SW 1271 (cell line): ENCODE data around the gene ZDHHC7.
A peak's percentile ranks its signal among the peaks of the same experiment; 100 is the strongest.
"Not testable (repeated sequence)": the region's sequence is repeated elsewhere in the genome, so short reads cannot be mapped to it uniquely, and the experiment has no call there.

ENCODE experiments used
- DNase-seq, 2 experiments: peaks; one replicate each; lab custom pipeline; 2025; lab: John Stamatoyannopoulos, UW

The ZDHHC7 gene

DNA sequence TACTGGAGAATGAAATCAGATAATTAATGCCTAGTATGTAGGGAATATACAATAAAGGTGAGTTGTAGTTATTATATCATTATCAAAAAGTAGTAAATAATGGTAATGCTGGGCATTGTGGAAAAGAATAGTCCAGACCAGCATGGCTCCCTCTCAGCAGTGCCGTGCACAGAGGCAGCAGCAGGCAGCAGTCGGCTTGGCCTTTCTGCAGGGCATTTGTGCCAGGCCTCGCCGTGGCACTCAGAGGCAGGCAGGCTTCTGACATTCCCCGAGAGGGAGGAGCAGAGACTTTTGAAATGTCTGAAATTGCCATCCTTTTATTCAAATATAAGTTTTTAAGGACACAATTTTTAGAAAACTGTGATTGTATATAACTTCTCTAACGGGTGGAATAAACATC lies 31.3 kb upstream of the ZDHHC7 start:
- no peak for DNase-seq

DNA sequence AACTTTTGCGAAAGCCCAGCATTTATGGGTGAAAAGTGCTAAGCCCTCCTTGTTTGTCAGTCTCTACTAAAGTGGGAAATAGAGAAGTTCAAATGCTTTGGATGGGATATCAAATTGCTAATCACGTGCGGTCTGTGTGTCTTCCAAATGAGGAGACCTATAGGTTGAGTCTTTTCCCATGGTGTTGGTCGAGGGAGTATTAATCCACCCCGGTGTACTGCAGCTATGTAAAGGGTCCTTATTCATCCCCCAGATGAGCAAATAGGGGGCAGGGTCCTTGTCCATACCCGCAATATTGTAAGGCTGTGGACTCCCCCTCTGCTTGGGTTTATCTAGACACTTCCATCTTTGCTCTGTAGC lies 30.8 kb upstream of the ZDHHC7 start:
- no peak for DNase-seq

DNA sequence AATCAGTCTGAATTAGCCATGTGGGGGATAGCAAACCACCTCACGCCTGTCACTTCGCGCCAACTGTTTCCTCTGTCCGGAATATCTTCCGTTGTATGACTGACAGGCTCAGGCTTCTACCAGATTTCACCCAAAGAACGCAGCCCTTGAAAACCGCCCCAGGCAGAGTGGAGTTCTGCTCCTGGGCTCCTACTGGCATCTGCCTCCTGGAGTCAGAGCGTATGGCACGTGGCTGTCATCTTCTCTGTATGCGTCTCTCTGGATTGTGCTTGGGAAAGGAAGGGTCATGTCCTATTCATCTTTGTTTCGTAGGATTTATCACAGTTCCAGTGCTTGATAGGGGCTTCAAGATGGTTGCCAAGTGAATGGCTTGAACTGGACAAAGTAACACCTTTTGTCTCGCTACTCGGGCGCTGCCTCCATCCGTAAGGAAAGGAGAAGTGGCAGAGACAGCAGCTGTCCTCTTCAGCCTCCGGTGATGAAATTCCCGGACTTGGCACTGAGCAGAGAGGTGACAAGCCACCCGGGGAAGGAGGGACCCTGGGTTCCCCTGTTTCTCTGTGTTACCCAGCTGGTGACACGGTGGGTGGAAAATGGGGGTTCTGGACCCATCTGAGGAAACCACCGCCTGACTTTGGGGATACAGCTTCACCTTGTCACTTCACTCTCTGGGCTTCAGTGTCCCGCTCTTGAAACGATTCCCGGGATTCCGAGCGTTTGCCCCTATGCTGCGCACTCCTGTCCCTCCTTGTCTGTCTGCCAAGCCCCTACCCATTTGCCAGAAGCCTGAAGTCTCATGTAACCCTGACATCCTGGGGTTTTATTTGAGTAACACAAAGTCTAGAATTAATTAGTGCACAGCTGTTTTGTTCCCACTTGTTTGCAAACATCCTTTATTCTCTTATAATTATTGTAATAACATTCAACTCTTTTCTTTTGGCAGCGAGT lies 30.2 kb upstream of the ZDHHC7 start:
- no peak for DNase-seq

DNA sequence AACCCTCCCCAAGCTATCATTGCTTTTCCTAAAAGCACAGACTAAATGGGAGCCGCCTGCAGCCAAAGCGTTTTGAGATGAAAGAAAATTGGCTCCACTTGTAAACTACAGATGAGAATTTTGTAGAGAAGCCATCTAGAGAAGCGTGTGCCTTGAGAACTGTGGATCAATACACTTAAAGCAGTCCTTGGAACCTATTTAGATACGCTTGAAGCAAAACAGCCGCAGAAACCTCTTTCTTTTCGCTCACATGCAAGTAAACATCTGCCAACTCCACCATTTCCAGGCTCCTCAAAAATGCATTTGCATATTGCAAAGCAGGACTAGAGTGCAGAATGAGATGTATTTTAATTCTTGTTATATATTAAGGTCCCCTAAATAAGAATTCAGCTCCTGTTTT lies 29.4 kb upstream of the ZDHHC7 start:
- no peak for DNase-seq

DNA sequence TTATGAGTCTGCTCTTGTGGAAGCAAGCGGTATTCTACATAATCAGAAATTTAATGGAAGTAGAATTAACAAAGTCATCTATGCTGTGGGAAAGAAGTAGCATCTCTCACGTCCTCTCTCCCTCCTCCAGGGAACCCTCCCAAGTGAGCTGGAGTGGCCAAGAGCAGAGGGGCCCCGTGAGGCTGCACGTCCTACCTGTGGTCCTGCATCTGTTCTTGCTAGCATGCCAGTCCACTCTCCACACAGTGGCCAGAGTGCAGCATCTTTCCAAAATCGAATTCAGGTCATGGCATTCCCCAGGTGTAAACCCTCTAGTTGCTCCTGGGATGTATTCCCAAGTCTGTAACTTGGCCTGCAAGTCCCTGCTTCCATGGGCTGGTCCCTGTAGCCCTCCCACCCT lies 26.4 kb upstream of the ZDHHC7 start:
- DNase-seq: no peak

DNA sequence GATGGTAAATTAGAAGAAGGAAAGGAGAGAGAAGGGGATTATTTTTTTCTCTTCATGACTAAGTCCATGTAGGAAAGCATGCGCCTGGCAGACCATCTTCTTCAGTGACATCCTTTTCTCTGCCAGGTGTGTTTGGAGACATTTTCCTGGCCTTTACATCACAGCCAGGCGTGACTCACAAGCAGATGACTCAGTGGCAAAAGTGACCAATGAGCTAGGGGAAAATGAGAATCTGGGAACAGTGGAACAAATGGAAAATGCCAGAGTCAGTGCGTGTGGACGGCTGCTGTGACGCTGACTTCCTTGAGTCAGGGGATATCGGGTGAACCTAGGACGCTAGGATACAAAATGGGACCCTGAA lies 25.7 kb upstream of the ZDHHC7 start:
- DNase-seq: no peak

DNA sequence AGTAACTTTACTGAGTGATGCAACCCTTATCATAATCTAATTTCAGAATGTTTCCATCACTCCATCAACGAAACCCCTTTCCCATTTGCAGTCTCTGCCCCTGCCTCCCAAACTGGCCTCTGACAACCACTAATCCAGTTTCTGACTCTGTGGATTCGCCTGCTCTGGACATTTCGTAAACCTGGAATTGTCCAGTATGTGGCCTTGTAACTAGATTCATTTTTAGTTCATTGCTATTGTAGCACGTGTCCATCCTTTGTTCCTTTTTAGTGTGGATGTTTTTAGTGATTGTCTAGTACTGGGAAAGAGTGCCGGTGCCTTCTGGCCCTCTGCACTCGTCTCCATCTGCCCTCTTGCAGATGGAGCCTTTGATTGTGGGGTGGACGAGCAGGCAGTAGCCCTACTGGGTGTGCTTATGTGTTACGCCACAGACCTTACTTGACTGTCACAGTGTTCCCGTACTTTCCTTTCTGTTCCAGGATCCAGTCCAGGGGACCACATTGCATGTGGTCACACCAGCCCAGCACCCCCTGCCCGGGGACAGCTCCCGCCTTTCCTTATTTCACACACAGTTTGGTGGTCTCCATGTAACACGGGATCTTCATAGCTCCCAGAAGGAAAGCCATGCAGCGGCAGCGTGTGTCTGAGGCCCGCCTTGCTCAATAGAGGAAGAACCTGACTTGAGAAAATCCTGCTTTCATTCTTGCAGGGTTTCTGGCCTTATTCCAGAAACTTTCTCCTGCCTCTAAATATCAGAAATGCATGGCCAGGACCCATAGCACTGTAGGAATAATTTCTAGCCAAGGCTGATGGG lies 25.1 kb upstream of the ZDHHC7 start:
- DNase-seq: no peak

DNA sequence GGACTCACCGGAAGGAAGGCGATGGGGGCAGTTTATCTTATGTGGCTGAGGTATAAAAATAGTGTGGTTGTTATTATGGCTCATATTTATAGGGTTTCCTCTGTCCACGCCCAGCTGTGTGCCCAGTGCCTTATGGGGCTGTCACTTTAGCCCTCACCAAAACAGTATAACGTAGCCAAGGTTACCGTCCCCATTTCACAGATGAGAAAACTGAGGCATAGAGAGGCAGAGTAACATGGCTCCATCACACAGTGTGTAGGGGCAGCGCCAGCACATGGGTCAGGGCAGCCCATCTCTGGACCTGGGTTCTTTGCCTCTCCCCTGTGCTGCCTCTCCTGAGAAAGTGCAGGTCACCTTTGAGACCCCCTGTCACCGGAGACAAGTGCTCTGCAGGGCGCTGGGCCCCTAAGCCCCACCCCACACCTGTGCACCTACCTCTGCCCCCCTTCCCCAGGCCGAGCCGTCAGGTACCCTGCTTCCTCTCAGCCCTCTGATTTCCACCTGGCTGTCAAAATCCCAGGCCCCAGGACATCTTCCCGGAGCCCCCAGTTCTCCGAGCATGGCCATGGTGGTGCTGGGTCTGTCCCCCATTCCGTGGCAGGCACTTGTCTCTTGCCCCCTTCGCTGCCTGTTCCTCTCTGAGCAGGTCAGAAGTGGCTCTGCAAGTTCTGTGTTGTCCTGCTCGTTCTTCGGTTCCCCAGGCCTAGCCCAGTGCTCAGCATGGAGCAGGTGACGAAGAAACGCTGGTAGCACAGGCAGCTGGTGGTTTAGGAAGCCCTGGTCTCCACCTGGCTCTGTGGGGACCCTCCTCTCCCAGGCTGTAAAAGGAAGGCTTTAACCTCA lies 23.5 kb upstream of the ZDHHC7 start:
- no peak for DNase-seq

DNA sequence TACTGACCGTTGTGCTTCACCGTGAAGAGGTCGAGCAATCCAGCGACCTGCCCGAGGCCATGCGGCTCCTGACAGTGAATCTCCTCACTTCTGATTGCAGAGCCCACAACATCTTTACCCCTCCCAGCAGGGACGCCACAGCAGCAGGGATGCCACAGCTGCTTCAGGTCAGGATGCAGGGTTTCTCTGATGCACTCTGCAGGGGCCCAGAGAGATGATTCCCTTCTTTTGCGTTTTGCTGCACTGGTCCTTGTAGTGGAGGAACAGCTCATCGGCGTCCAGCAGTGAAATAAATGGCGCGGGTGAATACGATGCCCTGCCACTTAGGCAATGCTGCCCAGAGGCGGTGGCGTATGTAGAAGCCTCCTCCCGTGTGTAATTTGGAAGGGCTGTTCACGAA lies 21.8 kb upstream of the ZDHHC7 start:
- DNase-seq: no peak

DNA sequence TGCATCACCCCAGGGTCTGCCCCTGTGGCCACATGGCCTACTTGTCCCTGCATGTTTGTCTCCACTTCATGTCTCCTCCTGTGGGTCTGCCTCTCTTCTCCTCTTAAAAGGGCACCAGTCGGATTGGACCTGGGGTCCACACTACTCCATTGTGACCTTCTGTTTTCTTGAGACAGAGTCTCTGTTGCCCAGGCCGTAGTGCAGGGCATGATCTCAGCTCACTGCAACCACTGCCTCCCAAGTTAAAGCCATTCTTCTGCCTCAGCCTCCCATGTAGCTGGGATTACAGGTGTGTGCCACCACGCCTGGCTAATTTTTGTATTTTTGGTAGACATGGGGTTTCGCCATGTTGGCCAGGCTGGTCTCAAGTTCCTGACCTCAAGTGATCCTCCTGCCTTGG lies 20.9 kb upstream of the ZDHHC7 start:
- DNase-seq: not testable (repeated sequence)

DNA sequence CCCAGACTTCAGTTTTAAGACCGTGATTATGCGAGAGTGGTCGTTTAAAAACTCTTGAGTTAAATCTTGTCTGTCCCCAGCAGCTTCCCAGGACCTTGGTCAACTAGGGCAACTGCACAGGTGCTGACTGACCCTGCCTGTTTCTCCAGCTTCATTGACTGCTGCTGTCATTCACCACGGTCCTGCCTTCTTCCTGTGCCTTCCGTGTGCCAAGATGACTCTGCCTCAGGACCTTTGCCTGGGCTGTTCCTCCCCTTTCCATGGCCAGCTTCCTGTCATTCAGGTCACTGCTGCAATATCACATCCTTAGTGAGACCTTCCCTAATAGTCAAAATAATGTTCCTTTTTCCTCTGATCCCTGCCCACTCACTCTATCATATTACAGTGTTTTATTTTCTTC lies 20.1 kb upstream of the ZDHHC7 start:
- DNase-seq: no peak

DNA sequence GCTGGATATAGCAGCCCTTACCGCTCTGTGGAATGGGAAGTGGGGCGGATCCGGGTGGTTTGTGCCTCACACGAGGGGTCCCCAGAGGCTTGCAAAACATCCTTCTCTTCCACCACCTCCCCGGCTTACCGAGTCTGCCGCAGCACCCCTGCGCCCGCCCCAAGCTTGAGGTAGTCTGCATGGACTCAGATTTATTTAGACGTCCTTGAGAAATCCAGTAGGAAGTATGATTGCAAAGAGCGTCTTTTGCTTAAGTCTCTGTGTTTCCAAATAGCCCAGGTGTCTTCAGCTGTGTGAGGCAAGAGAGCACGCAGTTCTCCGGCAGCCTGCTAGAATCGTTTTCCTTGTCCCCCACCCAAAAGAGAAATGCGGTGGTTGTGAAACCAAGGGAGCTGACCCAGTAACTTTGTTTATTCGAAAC lies 18.7 kb upstream of the ZDHHC7 start:
- DNase-seq: no peak

DNA sequence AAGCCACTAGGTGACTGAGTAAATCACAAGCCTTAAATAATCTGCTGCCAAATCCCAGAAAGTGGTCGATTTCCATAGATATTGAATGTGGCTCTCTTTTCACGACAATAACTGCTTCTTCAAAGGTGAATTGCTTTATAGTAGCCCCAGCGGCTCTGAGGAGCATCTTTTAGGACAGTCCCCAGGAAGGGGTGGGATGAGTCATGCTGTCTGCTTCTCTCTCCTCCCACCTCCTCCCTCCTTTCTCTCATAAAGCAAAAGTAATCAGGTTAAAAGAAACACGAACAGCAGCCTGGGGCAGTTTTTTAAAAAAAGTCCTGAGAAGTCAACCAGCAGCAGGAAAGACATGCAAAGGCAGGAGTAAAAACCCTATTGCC lies 18.1 kb upstream of the ZDHHC7 start:
- DNase-seq: no peak

DNA sequence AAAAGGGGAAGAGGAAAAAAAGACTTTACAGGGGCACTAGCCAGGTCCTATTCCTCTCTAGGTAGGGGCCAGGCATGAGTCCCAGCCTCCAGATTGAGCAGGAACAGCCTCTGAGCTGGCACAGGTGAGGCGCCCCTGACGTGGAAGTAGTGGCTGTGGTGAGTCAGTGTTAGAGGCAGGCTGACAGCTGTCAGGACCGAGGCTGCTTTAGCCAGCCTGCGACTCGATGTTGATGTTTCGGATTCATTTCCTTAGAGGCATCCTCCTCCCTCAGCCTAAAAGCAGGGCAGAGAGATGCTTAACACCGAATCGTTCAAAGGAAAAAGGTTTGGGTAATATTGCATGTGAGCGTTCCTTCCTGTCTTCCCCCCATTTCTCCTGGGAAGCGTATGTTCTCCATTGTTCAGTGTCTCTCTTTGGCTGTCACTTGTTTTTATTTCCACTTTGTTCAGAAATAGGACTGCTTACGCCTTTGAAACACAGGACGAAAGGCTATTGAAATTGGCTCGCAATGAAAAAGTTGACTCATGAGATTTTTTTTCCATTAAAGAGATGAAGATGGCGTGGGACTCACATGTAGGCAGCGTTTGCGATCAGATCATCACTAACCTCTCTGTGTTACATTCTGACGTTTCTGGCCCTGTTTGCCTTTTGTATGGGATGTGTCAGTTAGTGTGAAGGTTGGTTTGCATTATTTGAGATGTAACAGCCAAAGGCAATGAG lies 17.5 kb upstream of the ZDHHC7 start:
- no peak for DNase-seq

DNA sequence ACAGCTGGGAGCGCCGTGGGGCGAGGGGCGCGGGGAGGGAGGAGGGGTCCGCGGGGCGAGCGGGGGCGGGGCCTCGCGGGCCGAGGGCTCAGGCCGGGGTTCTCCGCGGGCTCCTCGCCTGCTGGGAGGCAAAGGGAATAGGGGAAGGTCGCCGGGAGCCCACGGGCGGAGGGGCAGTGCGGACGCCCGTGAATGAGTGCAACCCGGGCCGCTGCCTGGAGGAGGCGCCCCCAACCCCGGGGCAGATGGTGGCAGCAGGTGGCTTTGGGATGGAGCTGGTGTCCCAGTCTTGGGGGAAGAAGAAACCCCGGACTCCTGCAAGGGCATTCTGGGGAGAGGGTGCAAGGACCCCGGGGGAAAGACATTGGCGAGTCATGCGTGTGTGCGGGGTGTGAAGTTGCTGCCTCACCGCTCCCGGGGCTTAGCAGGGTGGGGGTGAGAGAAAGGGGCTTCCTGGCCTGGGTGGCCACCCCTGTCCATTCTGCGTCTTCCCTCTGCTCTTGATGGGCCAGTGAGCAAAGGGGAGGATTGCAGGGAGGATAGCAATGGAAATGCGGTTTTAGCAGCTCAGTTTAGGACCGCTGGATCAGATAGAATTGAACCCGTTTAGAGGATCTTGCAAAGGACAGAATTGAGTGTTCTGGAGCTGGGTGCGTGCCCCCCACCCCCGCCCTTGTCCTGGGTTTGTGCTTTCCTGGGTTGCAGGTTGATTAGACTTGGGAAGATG lies 16.8 kb upstream of the ZDHHC7 start:
- DNase-seq: no peak

DNA sequence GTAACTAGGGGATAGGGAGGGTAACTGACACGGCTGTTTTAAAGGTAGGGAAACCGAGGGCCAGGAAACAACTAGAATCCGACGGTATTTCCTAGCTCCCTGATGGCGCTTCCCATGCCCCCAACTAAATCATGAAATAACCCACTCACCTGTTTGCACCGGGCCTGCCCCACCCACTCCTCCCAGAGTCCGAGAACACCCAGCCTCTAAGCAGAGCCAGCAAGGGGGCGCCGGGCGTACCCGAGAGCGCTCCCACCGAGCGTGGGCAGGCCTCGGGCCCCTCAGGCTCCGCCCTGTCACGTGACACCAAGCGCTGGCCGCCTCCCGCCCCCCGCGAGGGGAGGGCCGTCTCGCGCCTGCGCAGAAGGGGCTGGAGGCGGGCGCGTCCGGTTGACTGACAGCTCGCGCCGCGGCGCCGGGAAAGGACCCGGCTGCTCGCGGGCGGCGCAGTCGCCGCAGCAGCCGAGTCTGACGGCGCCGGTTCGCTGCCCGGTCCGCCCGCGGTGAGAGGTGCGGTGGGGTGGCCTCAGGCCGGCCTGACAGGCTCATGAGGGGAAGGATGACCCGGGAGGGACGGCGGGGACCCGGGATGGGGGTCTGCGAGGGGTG lies 16.1 kb upstream of the ZDHHC7 start, which contains the start of gene KIAA0513:
KIAA0513 (plus strand) TSS at position 447 of the 609 bp plus-strand sequence. CDS start 39,277 bp downstream, outside the sequence.
- peak; percentile 49 to 87 for DNase-seq

DNA sequence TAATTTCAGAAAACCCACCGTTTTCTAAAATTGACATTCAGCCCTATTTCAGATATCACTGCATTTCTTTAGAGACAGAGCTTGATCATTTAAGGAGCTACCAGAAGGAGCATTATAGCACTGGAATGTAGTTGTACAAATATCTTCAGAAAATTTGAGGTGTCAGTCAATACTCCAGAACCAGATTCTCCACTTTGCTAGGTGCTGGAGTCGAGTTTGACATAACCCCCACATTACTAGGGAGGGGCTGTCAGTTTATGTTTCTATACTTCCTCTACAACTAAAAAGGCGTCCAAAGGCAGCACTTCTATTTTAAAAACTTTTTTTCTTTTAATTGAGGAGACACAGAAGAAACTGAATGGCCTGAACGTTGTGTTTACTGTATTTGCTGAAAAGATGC lies 15.4 kb upstream of the ZDHHC7 start:
- no peak for DNase-seq

DNA sequence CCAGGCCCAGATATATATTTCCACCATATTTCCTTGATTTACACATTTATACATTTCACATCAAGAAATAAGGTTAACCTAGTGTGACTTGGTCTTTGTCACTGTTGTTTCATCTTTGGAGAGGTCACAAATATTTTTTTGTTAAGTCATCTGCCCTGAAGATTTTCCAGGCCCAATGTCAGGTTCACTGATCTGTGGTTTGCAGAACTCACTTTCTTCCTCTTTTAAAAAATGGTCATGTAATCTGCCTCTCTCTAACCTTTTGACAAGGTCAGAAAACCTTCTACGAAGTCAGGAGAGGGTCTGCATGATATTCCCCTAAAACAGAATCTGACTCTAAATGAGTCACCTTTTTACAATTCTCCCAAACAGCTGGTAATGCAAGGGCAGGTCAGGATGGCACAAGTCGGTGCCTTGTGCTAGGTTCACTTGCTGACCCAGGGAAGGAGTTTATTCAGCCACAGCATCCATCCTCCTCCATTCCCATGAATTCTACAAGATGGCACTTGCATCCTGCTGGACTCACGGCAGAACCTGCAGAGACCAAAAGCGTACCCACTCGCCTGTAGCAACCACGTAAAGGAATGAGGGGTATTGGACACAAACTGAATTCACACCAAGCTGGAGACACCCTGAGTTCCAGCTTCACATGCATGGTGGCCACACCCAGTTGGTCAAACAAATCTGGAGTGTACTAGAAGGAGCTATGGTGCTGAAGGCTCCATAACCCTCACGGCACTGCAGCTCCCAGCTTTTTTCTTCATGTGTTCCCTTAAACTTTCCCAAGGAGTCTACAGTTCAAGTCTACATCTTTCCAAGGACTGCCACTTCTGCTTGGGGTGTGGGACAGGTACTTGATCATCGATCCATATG lies 14.7 kb upstream of the ZDHHC7 start:
- DNase-seq: no peak

DNA sequence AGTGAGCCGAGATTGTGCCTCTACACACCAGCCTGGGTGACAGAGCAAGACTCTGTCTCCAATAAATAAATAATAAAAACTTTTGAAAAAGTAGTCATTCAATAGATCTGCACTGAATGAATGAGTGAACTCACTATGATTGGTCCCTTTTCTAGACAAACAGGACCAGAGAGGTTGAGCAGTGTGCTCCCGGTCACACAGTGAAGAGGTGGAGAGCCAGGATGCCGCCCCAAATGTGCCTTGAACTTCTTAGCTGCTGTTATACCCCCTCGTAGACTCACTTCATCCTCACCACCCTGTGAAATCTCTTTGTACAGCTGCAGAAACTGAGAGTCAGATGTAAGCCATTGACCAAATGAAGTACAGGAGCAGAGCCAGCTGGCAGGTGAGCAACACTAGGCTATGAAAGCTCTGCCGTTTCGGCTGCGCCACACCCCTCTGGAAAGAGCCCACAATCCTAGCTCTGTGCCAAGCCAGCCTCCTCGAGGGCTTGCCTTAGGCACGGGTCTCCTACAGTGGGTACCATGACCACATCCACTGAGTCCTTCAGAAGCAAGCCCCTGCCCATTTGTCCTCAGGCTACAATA lies 8.4 kb upstream of the ZDHHC7 start:
- DNase-seq: no peak
